GM12872 (cell line): Measurements from ENCODE around the gene COMMD9.

Experiments
- CTCF ChIP-seq: IDR thresholded peaks from 3 replicates; pipeline ENCODE4 v1.5.1; 2011; ENCODE audit warnings: low read depth, mild to moderate bottlenecking, low read length, moderate library complexity; ENCODE audit not compliant: insufficient read depth

Gene COMMD9

GRCh38 chr11:36316049-36316448, 26.8 kb upstream of the COMMD9 start:
- no peak for TF ChIP-seq CTCF

- TF ChIP-seq CTCF: no peak
Measured at GRCh38 chr11:36314434-36314767, 25.2 kb upstream of the COMMD9 start.

GRCh38 chr11:36313750-36314433, 24.7 kb upstream of the COMMD9 start:
- TF ChIP-seq CTCF: no peak

- no peak for TF ChIP-seq CTCF
Measured at GRCh38 chr11:36312611-36313472, 23.6 kb upstream of the COMMD9 start.

GRCh38 chr11:36311926-36312595, 22.8 kb upstream of the COMMD9 start:
- no peak for TF ChIP-seq CTCF

GRCh38 chr11:36309779-36310178, 20.6 kb upstream of the COMMD9 start:
- TF ChIP-seq CTCF: no peak

GRCh38 chr11:36308577-36308976, 19.4 kb upstream of the COMMD9 start:
- TF ChIP-seq CTCF: no peak
